Smooth muscle cell (in vitro differentiated cells): Measurements from ENCODE around the gene OPN1MW3. TPM values are rescaled to one million over a fixed set of nuclear protein-coding genes. Genes with fewer than 3 reads are reported as not detected.
"Not testable (repeated sequence)": the region's sequence is repeated elsewhere in the genome, so short reads cannot be mapped to it uniquely, and the experiment has no call there.

Source experiments
- DNase-seq: peaks from one replicate; lab custom pipeline; 2025; ENCODE audit not compliant: unreplicated experiment; lab: John Stamatoyannopoulos, UW
- H2AFZ ChIP-seq: fragments of 200-600 bp; sonication (generic); 2 replicates; pipeline ENCODE4 v1.6.0; 2016; ENCODE audit warnings: antibody characterized with exemption, low read depth, mild to moderate bottlenecking
- H3F3A ChIP-seq: fragments of 200-600 bp; sonication (generic); 2 replicates; pipeline ENCODE4 v1.6.0; 2017; ENCODE audit warnings: antibody characterized with exemption, low read depth
- H3K27ac ChIP-seq: fragments of 200-600 bp; sonication (generic); 2 replicates; pipeline ENCODE4 v1.5.1; 2016; ENCODE audit warnings: low read depth, mild to moderate bottlenecking
- H3K27me3 ChIP-seq: fragments of 200-600 bp; sonication (generic); 2 replicates; pipeline ENCODE4 v1.6.1; 2016; ENCODE audit warnings: low read depth, mild to moderate bottlenecking
- H3K36me3 ChIP-seq: fragments of 200-600 bp; sonication (generic); 2 replicates; pipeline ENCODE4 v1.5.1; 2016; ENCODE audit warnings: low read depth
- H3K4me1 ChIP-seq: fragments of 200-600 bp; sonication (generic); 2 replicates; pipeline ENCODE4 v1.5.1; 2016; ENCODE audit warnings: low read depth
- H3K4me2 ChIP-seq: fragments of 200-600 bp; sonication (generic); 2 replicates; pipeline ENCODE4 v1.6.0; 2016; ENCODE audit warnings: mild to moderate bottlenecking
- H3K4me3 ChIP-seq: fragments of 200-600 bp; sonication (generic); 2 replicates; pipeline ENCODE4 v1.5.1; 2016; ENCODE audit warnings: mild to moderate bottlenecking
- H3K79me2 ChIP-seq: fragments of 200-600 bp; sonication (generic); 2 replicates; pipeline ENCODE4 v1.6.0; 2016; ENCODE audit warnings: low read depth, mild to moderate bottlenecking
- H3K9ac ChIP-seq: fragments of 200-600 bp; sonication (generic); 2 replicates; pipeline ENCODE4 v1.6.0; 2016; ENCODE audit warnings: low read depth
- H3K9me3 ChIP-seq: fragments of 200-600 bp; sonication (generic); replicated peaks from 2 replicates; pipeline ENCODE4 v1.5.1; 2016; ENCODE audit warnings: low read depth
- H4K20me1 ChIP-seq: fragments of 200-600 bp; sonication (generic); 2 replicates; pipeline ENCODE4 v1.6.0; 2016; ENCODE audit warnings: low read depth
- WGBS: methylation state at CpG from one replicate; pipeline ENCODE4 v1.1.7; 2016; ENCODE audit warnings: low lambda C conversion rate; 5-methylcytosine and 5-hydroxymethylcytosine counted together
- polyA plus RNA-seq: library from polyadenylated mRNA; unstranded; fragments of >200 nt; fragmentation: Nextera tagmentation; extraction: Ambion mirVana; gene quantifications from 2 replicates; pipeline ENCODE4 v1.2.1, GENCODE V29; 2016
- total RNA-seq: library from RNA; depleted of rRNA; stranded (reverse); fragments of >200 nt; gene quantifications from 2 replicates; pipeline ENCODE4 v1.2.3, GENCODE V29; 2014

Gene OPN1MW3
- total and polyA plus RNA-seq, 2 experiments from 2014 or later, result not detected

DNA sequence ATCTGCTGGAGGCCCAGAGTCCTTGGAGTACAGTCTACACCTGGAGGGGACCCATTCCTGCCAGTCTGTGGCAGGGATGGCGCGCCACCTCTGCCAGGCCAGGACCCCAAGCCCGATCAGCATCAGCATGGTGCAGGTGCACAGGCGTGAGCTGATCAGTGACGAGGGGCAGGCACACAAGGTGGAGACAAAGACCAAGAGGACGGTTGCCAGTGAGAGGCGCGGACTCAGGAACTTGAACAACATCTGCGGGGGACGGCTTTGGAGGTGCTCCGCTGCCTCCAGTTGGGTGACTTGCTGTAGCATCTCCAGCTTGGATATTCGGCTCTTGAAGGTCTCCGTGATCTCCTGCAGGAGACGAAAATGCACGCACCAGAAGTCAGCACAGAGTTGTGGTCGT, 23.8 kb upstream of the OPN1MW3 start:
- H4K20me1 ChIP-seq, result not testable (repeated sequence)
- WGBS, result no CpG with 5 or more reads among the region's 16 CpGs

GRCh38 chrX:154238939-154239559, 18.3 kb upstream of the OPN1MW3 start:
- not testable (repeated sequence) for H3K9me3 ChIP-seq, H2AFZ ChIP-seq, H4K20me1 ChIP-seq, H3K27me3 ChIP-seq, H3K4me2 ChIP-seq, DNase-seq, H3K4me3 ChIP-seq, H3K36me3 ChIP-seq, H3K27ac ChIP-seq, H3F3A ChIP-seq, H3K79me2 ChIP-seq, H3K9ac ChIP-seq, H3K4me1 ChIP-seq
- WGBS, result 70% methylated on average over 10 of the region's 11 CpGs

More for the DNA sequence above, 23.8 kb upstream of the OPN1MW3 start:
- H3K79me2 ChIP-seq, H3K4me3 ChIP-seq, H3K27me3 ChIP-seq, H2AFZ ChIP-seq, H3K4me2 ChIP-seq, H3K9ac ChIP-seq, H3K27ac ChIP-seq, H3F3A ChIP-seq, H3K36me3 ChIP-seq, H3K4me1 ChIP-seq, DNase-seq, H3K9me3 ChIP-seq: not testable (repeated sequence)

GRCh38 chrX:154239982-154240503, 17.3 kb upstream of the OPN1MW3 start:
- not testable (repeated sequence) for H3K9me3 ChIP-seq, H3K4me3 ChIP-seq, H4K20me1 ChIP-seq, H3K4me2 ChIP-seq, DNase-seq, H3K79me2 ChIP-seq, H3K9ac ChIP-seq, H2AFZ ChIP-seq, H3K27me3 ChIP-seq, H3K4me1 ChIP-seq, H3K36me3 ChIP-seq, H3K27ac ChIP-seq, H3F3A ChIP-seq
- 69% methylated on average over 6 of the region's 8 CpGs for WGBS

GRCh38 chrX:154247377-154248045, 9.9 kb upstream of the OPN1MW3 start:
- not testable (repeated sequence) for H3K4me1 ChIP-seq, H3K36me3 ChIP-seq, DNase-seq, H3F3A ChIP-seq, H3K9ac ChIP-seq, H3K27ac ChIP-seq, H3K9me3 ChIP-seq, H3K4me2 ChIP-seq, H2AFZ ChIP-seq, H4K20me1 ChIP-seq, H3K79me2 ChIP-seq, H3K4me3 ChIP-seq, H3K27me3 ChIP-seq
- WGBS, result no CpG with 5 or more reads among the region's 17 CpGs

DNA sequence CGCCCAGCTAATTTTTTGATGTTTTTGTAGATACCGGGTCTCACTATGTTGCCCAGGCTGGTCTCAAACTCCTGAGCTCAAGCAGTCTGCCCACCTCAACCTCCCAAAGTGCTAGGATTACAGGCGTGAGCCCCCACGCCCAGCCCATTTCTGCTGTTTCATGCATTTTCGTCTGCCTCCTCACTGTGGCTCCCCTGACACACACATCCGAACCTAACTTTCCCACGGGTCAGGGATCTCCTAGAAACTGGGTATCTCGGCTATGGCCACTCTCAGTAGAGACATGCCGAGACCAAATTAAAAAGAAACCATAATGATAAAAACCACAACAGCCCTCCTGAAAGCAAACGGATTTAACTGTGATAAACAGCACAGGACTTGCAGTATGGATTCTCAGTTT, 9.3 kb upstream of the OPN1MW3 start:
- not testable (repeated sequence) for H3K36me3 ChIP-seq, H2AFZ ChIP-seq, H3K79me2 ChIP-seq, H3K4me1 ChIP-seq, H3K27me3 ChIP-seq, H3K9ac ChIP-seq, H3K9me3 ChIP-seq, H3F3A ChIP-seq, H3K4me2 ChIP-seq, H3K27ac ChIP-seq, H4K20me1 ChIP-seq, DNase-seq, H3K4me3 ChIP-seq
- WGBS, result no CpG with 5 or more reads among the region's 10 CpGs

GRCh38 chrX:154258711-154259110, 1.3 kb downstream of the OPN1MW3 start:
- no CpG with 5 or more reads among the region's 10 CpGs for WGBS
- H3K27me3 ChIP-seq, DNase-seq, H3K27ac ChIP-seq, H2AFZ ChIP-seq, H3K4me3 ChIP-seq, H3K4me1 ChIP-seq, H3K36me3 ChIP-seq, H3K9me3 ChIP-seq, H3F3A ChIP-seq, H3K79me2 ChIP-seq, H4K20me1 ChIP-seq, H3K9ac ChIP-seq, H3K4me2 ChIP-seq: not testable (repeated sequence)

DNA sequence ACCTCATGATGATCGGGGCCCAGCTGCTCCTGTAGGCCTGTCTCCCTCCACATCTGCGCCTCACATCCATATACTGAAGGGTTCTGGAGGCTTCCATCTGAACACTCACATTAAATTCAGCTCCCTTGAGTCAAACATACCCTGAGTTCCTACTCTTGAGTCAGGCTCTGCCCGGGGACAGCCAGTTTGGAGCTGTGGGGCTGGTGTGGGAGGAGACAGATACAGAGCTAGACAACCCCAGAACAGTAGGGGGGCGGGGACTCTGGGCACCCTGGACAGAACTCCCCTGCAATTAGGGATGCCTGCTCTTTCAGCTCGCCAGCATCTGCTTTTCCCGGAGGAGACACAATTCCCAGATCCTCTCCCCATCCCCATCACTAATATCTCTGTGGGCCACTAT, 5.7 kb downstream of the OPN1MW3 start:
- H3K36me3 ChIP-seq, H3K27ac ChIP-seq, H2AFZ ChIP-seq, H3K9me3 ChIP-seq, H3K79me2 ChIP-seq, DNase-seq, H4K20me1 ChIP-seq, H3K27me3 ChIP-seq, H3F3A ChIP-seq, H3K4me2 ChIP-seq, H3K9ac ChIP-seq, H3K4me1 ChIP-seq, H3K4me3 ChIP-seq: not testable (repeated sequence)
- no CpG with 5 or more reads among the region's 6 CpGs for WGBS

DNA sequence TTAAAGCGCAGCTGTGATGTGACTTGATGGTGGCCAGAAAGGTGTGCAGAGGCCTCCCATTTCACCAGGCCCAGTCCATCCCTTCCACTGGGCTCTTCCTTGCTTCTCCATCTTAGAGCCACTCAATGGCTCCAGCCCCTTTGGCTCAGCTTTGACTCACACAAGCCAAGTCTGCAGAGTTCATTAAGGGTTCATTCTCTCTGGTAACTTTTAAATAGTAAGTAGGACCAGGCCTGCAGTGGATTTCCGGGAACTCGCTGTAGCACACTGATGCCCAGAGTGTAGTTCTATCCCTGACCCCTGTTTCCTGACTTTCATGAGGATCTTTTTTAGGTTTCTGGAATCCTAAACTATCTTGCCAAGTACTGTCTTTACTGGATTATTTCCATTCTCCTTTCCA, 11.9 kb downstream of the OPN1MW3 start:
- H3K4me2 ChIP-seq, H3K36me3 ChIP-seq, DNase-seq, H3K9ac ChIP-seq, H3F3A ChIP-seq, H3K4me1 ChIP-seq, H3K4me3 ChIP-seq, H3K27me3 ChIP-seq, H3K27ac ChIP-seq, H4K20me1 ChIP-seq, H2AFZ ChIP-seq, H3K79me2 ChIP-seq, H3K9me3 ChIP-seq: not testable (repeated sequence)
- no CpG with 5 or more reads among the region's 3 CpGs for WGBS
